IMR-90 (cell line): ENCODE results near the gene CD101.

Source experiments
- CTCF ChIP-seq: conservative IDR thresholded peaks from 2 replicates; pipeline ENCODE4 v1.5.1; 2012; ENCODE audit warnings: mild to moderate bottlenecking, low read depth, low read length, improper control_type of control experiment
- POLR2A ChIP-seq: IDR thresholded peaks from 2 replicates; pipeline ENCODE4 v1.6.1; 2012; ENCODE audit warnings: mild to moderate bottlenecking, low read depth, low read length
- RFX5 ChIP-seq: IDR thresholded peaks from 2 replicates; pipeline ENCODE4 v1.8.0; 2012; ENCODE audit warnings: low read depth, mild to moderate bottlenecking, low read length, moderate library complexity
- TF ChIP-seq, protein P1 (sequence below): fragments of 150-350 bp; IDR thresholded peaks from 2 replicates; pipeline ENCODE4 v1.6.1; 2017; ENCODE audit warnings: mild to moderate bottlenecking, antibody characterized with exemption, low read length, low read depth

- no peak for TF ChIP-seq CTCF
- TF ChIP-seq POLR2A, result no peak
- no peak for TF ChIP-seq RFX5
- TF ChIP-seq, protein P1, sequence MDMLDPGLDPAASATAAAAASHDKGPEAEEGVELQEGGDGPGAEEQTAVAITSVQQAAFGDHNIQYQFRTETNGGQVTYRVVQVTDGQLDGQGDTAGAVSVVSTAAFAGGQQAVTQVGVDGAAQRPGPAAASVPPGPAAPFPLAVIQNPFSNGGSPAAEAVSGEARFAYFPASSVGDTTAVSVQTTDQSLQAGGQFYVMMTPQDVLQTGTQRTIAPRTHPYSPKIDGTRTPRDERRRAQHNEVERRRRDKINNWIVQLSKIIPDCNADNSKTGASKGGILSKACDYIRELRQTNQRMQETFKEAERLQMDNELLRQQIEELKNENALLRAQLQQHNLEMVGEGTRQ, result no peak
Measured at GRCh38 chr1:116983678-116984077, 17.9 kb upstream of the CD101 start.
